Upper lobe of left lung (tissue), 4 donors: ENCODE results near the gene TWNK.
A peak's percentile ranks its signal among the peaks of the same experiment; 100 is the strongest.

Experiments used
- CTCF ChIP-seq, 6 experiments: fragments of 450-650 bp in 4 of 6; fragments of 200-600 bp in 2 of 6; sonication (generic) in 2 of 6; IDR thresholded peaks; one replicate each; pipeline ENCODE4 v1.5.1; 2016 to 2019; ENCODE audit warnings: antibody characterized with exemption in 6 of 6
- POLR2A ChIP-seq, 4 donors: fragments of 450-650 bp; IDR thresholded peaks; one replicate each; pipeline ENCODE4 v1.5.1; 2016 to 2017; ENCODE audit warnings: antibody characterized with exemption in 4 of 4, mild to moderate bottlenecking in 2 of 4
- POLR2AphosphoS5 ChIP-seq, 2 donors: sonication (generic); formaldehyde crosslinking; IDR thresholded peaks; one replicate each; pipeline ENCODE4 v1.5.1; 2017; ENCODE audit warnings: antibody characterized with exemption in 2 of 2

GRCh38 chr10:100986952-100987684 lies at the start of gene TWNK, which contains the start of gene MRPL43:
- TF ChIP-seq POLR2A (IDR thresholded peaks at IDR 0.05) (peak in 1 of 4 donors; percentile 78), CTCF (IDR thresholded peaks at IDR 0.05) (peak in 1 of 6 experiments; percentile 27), POLR2AphosphoS5 (IDR thresholded peaks at IDR 0.05) (peak; percentile 69 to 74)
